Activated CD8-positive, alpha-beta memory T cell treated with anti-CD3 and anti-CD28 coated beads, Interleukin-2, amount 50 U/mL, for 48 hours (primary cell): Measurements from ENCODE around the gene PFKM.
"Not testable (repeated sequence)": the region's sequence is repeated elsewhere in the genome, so short reads cannot be mapped to it uniquely, and the experiment has no call there.

Experiments
- DNase-seq: peaks from one replicate; pipeline ENCODE4 v3.0.0-alpha.2; 2020

Gene PFKM

DNA sequence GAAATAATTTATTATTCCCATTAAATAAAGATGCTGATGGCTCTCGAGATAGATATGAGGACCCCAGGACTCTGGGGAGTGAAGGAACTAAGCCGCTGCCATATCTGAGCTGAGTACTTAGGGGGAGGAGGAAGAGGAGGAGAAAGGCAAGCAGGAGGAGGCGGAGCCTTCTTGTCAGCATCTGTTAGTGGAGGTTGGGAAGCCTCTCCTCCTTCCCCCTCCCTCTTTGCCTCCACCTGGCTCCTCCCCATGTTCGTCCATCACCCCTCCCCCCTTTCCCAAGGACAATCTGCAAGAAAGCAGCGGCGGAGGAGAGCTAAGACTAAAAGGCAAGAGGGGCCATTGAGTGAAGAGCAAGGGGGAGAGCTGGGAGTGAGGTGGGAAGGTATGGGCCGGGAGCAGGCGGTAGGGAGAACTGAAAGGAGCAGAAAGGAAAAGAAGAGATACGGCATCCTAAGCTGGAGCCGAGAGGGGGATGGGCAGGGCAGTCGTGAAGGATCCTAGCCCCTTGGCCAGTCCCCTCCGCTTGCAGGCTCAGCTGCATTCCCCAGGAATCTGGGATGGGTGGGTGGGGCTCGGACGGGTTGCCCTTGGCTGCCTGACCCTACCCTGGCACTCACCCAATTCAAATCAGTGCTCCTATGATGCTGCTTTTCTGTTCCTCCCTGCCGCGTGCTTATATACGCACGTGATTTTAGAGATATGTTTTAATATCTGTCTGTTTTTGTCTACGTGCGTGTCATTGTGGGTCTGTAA, at the start of gene PFKM:
Gene PFKM, plus strand, starts transcription at position 287 of the 756 bp plus-strand sequence. CDS start 3,411 bp downstream, outside the sequence.
- DNase-seq, result peak; percentile 74

DNA sequence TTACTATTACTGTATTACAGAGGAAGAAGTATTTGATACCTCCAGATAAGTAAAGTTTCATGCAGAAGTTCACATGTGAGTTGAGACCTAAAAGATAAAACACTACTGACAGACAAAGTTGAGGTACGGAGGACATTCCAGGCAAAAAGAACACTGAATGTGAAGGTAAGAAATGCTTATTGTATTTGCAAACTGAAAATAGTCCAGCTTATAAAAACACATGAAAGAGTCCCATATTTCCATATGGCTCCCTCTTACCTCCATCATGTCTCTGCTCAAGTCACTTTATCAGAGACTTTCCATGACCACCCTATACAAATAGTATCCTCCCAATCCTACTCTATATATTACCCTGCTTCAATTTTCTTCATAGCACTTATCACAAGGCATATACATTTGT, 49.1 kb upstream of the PFKM start:
- DNase-seq, result no peak

DNA sequence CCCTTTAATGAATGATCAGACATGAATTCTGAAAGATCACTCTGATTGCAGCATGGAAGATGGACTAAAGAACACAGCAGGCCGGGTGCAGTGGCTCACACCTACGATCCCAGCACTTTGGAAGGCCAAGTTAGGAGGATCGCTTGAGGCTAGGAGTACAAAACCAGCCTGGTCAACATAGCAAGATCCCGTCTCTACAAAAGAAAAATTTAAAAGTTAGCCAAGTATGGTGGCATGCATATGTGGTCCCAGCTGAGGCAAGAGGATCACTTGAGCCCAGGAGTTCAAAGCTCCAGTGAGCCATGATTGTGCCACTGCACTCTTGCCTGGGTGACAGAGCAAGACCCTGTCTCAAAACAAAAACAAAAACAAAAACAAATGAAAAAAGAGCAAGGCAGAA, 48.4 kb upstream of the PFKM start:
- no peak for DNase-seq

DNA sequence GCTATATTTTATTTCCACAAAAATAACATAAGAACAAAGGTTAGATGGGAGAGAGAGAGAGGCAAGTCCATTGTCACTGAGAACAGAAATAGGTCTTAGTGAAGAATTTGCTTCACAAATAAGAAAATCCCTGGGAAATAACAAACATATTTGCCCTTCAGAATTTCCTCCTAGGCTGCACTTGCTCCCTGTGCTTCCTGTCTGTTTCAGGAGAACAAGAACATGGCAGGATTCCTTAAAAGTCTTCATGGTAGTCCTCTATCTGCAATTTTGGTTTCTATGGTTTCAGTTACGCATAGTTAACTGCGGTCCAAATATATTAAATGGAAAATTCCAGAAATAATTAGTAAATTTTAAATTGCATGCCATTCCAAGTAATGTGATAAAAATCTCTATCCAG, 47.4 kb upstream of the PFKM start:
- no peak for DNase-seq

DNA sequence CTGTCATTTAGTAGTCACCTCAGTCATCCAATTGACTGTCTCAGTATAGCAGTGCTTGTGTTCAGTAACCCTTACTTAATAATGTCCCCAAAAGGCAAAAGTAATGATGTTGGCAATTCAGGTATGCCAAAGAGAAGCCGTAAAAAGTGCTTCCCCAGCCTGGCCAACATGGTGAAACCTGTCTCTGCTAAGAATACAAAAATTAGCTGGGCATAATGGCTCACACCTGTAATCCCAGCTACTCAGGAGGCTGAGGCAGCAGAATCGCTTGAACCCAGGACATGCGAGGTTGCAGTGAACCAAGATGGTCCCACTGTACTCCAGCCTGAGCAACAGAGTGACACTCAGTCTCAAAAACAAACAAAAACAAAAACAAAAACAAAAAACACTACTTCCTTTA, 46.9 kb upstream of the PFKM start:
- no peak for DNase-seq

DNA sequence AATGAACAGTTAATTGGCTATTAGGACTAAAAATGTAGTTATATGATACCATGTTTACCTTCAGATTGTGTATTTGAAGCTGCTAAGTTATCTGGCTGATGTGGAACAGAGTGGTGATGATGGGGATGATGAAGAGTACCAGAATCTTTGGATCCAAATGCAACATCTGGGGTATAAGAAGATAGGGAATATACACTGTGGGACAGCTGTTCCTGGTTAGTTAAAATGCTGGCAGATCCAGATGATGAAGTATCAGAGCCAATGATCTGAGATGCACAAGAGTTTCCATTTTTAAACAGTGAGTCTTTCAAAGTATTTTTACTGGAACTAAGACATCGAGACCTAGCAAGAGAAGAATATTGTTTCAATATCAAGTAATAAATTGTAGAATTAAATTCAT, 44.9 kb upstream of the PFKM start:
- no peak for DNase-seq

DNA sequence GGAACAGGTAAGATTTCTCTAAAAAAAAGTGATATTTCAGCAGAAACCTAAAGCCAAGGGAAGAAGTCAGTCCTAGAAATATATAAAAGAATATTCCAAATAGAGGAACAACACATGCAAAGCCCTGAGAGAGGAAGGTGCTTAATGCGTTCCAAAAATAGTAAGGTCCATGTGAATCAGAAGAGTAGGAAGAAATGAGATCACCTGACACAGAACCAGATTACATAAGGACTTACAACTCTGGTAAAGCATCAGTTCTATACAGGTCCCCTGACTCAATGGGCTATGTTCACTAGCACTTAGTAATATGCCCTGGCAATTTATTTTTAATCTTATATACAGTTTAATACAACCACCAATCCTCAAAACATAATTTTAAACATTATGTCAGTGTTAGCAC, 43.3 kb upstream of the PFKM start:
- DNase-seq, result no peak

DNA sequence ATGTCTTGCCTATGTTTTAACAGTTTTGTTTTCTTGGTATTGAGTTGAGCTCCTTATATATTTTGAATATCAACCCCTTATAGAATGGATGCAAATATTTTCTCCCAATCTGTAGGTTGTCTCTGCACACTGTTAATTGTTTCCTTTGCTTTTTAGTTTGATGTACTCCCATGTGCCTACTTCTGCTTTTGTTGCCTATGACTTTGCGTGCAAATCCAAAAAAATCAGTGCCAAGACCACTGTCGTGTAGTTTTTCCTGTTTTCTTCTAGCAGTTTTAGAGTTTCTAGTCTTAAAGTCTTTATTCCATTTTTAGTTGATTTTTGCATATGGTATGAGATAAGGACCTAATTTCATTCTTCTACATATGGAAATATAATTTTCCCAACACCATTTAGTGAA, 42.1 kb upstream of the PFKM start:
- DNase-seq, result no peak

DNA sequence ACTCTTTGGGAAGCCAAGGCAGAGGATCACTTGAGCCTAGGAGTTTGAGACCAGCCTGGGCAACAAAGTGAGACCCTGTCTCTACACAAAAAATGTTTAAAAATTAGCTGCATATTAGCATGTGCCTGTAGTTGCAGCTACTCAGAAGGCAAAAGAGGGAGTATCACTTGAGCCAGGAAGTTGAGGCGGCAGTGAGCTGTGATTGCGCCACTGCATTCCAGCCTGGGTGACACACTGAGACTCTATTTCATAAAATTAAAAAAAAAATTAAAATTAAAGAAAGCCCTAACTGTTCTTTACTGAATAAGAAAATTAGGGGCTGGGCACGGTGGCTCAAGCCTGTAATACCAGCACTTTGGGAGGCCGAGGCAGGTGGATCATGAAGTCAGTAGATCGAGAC, 40.3 kb upstream of the PFKM start:
- no peak for DNase-seq

DNA sequence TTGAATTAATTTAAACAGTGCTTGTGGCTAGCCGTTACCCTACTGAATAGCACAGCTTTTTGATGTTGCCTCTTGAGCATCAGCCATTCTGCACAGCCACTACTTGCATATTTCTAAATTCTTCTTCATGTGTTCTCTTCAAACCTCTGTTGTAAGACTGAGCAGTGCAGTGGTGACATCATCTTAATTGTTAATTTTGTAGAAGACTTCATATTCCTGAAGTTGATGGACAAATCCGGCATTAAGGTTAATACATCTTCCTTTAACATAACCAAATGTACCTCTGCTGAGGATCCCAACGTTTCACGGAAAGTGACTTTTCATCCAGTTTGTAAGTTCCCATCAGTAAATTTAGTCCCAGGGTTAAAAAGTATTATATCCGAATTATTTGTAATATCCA, 38.9 kb upstream of the PFKM start:
- DNase-seq, result no peak

DNA sequence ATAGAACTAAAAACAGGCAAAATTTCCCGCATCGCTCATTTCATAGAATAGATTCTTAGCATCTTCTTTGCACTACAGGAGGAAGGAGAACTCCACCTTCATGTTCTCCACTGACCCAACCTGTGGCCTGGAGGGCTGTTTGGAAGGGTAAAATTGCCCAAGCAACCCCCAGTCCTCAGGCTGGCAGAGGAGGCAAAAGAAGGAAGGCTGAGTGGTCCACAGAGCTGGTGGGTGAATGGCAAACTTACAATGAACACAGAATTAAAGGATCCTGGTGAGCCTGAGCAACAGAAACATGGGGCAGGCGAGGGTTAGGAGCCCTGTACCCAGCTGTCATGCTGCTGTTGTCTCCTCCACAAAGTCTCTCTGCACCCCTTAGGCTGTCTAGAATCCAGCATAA, 38.3 kb upstream of the PFKM start:
- DNase-seq, result no peak

DNA sequence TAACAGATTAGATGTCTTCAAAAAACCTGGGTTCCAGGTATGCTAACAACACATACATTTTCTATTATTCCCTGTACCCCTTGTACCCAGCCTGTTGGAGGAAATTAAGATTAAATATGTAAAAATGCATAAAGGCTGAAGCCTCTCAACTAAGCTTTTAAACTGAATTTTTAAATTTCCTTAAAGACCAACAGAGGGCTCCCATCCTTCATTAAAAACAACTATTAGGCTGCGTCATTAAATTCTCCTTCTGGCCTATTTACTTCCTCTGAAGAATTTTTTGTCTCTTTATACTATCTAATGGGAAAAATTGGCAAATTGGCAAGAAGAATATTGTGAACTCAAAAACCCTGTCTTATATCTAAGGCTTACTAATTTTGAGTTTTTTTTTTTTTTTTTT, 35.1 kb upstream of the PFKM start:
- no peak for DNase-seq

DNA sequence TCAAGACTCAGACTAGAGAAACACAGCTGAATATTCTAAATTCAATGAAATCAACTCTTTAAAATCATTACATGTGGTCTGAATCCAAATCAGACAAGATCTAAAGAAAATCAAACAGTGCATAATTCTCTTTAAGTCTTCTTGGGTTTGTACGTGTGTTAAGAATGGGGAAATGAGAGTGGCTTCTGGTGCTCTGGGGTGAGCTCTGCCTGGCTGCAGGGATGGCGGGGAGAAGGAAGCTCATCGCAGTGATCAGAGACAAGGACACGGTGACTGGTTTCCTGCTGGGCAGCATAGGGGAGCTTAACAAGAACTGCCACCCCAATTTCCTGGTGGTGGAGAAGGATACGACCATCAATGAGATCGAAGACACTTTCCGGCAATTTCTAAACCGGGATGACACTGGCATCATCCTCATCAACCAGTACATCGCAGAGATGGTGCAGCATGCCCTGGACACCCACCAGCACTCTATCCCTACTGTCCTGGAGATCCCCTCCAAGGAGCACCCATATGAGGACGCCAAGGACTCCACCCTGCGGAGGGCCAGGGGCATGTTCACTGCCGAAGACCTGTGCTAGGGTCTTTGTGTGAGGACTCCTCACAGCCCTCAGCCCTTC, 34.2 kb upstream of the PFKM start:
- no peak for DNase-seq

DNA sequence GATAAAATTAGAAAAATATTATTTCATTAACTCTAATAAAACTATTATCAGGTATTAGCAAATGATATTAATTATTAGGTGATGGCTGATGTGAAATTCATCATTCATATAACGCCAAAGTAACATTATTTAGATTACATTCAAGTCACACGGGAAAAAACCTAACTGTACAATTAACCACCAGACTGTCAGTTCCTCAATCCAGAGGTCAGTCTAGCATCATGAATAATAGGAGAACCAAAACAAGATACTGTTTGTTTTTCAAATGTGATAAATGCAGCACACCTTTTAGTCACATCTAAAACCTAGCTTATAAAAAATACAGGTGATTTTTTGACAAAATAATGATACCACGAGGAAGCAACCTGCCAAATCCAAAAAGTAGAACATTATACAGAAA, 32.8 kb upstream of the PFKM start:
- DNase-seq, result no peak

DNA sequence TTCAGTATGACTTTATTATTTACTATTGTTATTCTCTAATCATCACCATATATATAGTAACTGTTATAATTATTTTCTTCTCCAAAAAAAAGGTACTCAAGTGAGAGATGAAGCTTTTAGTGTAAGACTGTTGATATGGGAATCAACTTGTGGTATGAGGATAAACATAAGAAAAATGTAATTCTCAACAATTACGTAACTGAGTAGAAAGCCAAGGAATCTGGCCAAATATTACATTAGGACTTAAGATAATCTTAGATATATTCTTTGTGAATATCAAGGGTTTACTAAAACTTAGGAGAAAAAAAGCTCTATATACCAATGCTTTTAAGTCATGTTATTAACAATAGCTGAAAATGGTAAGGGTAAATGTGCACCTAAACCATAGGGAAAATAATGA, 26.6 kb upstream of the PFKM start:
- DNase-seq, result no peak

DNA sequence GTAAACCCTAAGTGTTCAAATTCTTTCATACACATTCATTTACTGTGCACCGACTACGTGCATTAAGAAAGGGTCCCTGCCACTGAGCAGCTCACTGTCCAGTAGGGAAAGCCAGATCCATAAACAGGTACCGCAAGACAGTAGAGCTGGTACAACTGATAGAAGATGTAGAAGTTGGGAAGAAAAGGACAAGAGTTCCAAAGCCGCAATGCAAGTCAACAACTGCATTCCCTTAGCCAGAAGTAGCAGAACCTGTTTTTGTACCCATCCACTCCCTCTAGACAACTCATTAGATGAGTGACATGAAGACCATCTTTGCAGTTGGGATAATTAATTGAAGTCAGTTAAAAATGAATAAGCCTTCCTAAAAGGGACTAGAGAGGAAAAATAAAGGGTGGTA, 14.6 kb upstream of the PFKM start:
- DNase-seq, result no peak

DNA sequence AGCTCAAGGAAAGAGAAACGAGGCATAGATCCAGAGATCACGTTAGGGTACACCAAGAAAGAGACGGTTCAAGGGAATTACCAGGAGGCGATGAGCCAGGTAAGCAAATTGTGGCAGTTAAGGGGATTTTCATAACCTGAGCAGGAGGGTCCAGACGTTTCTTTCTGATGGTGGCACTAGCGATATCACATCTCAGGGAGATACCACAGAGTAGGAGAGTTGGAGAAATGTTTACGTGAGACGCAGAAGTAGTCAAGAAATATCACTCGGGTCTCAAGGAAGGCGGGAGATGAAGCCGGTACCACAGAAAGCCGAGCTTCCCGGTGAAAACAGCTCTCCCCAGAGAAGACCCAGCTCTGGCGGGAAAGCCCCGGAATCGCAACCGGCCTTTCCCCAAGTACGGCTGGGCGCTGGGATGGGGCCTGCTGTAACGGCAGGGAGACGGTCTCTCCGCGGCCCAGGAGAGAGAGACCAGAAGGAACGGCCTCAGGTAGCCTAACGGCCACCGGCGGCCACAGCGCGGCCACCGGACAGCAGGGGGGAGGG, 13.8 kb upstream of the PFKM start:
- DNase-seq, result peak; percentile 77

DNA sequence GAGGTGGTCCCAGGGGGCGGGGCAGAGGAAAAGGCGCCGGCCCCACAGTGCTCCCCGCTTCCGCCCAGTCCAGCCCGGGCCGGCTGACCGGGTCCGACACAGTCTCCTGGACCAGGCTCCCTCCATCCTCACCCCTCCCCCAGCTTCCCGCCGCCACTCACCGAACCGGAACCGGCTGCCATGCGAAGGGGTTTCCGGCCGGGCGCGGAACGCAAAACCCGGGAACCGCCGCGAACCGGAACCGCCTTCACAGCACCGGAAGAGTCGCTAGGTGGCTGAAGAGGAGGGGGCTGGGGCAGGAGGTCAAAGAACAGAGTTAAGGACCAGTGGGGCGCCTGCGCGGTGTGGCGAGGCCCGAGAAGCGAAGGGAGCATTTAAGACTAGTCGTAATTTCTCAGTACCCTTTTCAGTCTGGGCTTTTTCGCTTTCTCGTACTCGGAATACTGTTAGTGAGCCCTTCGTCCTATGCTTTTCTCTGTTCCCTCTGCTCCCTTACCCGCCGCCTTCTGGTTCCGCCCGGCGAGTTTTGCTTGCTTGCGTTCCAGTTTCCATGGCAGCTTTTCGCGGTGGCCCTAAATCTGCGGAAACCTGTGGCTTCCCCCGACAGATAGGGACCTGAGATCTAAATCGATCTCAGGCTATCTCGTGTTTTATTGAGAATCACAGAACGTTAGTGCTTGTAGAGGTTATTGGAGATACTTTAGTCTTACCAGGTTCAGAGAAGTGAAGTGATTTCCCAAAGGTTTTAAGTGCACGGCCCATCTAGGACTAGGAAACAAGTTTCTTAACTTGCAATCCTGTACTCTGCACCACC, 13.1 kb upstream of the PFKM start, which contains the start of gene SENP1:
Gene SENP1, minus strand, starts transcription at position 213 of the 814 bp plus-strand sequence. CDS start 4,607 bp downstream, outside the sequence.
- DNase-seq, result peak; percentile 96

DNA sequence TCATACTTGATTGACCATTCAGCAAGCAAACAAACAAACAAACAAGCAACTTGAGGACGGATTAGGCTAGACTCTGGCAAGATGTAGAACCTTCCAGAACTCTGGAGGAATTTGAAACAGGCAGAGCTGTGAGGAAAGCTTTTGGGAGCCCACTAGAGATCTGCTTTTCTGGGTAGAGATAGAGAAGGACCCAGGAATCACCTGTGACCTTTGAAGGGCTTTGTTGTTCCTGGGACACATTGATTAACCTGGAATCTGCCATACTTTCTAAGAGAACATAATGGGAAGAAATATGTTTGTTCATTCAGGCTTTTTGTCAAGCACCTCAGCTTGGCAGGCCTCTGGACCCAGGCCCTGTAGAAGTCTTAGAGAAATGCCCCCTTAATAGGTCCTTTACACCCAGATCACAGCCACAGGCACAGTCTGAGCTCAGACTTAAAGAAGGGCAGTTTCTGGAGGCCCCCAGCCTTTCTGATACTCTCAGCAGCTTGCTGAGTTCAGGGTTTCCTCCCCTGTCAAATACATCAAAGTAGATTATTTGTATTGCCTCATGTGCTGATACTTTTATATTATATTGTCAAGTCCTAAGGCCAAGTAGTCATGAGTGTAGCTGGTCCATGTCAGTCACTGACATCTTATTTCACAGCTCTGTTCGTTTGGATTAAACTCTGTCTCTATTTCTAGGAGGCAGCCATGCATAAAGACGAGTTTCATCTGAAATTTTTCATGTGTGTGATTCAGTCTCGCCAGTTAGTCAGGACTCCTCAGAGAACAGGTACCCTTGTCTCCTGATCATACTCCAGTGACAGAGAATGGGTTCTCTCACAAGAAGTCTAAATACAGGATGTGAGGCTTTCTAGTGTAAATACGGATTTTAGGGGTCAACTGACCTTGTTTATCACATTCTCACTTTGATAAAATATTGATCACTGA, 12.2 kb upstream of the PFKM start:
- DNase-seq, result no peak

DNA sequence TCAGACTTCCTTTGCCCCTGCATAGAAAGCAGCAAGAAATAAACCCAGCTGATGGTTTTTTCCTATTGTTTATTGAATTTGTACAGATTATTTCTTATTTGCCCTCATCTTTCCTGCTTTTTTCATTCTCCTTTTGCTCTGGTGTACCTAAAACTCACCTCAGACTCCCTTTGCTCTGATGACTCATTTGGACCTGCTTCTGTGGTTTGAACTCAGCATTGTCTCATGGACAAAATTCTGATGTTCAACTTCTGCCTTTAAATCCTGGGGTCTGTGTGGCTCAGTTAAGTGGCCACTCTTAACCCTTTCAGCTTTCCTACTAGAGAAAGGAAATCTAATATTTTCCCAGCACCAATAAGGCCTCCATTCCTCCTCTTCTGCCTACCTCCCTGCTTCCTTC, 9.7 kb upstream of the PFKM start:
- DNase-seq, result no peak

DNA sequence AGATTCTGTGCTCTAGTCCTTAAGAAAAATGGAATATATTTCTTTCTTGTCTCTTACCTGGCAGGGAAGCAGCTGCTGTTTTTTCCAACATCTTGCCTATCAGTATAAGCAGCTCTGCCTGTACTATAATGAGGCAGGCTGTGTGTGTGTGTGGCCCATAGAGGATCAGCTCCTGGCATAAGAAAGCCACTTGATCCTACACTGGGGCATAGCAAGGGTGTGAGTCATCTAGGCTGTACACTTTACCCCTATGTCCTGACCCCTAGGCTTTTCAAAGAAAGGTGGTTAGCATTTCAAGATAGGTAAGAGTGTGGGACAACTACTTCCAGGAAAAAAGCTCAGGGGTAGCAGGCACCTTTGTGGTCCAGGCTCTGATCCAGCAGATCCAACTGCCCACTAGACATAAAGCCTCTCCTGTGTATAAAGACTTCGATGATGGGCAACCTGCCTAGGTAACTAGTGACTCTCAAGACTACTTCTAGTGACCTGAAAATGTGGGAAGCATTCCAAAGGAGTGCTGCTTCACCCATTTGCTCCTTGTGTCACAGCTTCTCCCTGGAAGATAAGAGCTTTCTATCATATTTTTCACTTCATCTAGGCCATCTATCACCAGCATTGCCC, 8.4 kb upstream of the PFKM start:
- no peak for DNase-seq

DNA sequence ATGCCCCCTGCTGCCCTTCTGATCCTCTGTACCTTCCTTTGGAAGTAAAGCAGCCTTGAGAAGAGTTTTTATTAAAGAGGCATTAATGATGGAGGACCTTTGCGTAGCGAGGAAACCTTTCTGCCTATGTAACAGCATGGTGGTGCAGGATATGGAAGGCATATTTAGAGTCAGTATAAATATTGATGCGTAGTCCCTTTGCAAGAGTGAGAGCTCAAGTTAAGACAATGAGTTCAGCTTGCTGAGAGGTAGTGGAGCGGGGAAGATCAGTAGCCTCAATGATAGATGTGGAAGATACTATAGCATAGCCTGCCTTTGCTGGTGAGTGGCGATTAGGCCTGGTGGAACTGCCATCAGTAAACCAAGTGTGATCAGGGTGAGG, 7.9 kb upstream of the PFKM start:
- not testable (repeated sequence) for DNase-seq
